Uterus (tissue), 2 donors: Measurements from ENCODE around the gene KCNIP3.

Source experiments
- POLR2A ChIP-seq, 2 donors: fragments of 450-650 bp; IDR thresholded peaks; one replicate each; pipeline ENCODE4 v1.6.1; 2016; ENCODE audit warnings: antibody characterized with exemption in 2 of 2, mild to moderate bottlenecking in 1 of 2, moderate library complexity in 1 of 2
- TF ChIP-seq, protein P1 (sequence below), 4 experiments: fragments of 200-600 bp in 2 of 4; fragments of 450-650 bp in 2 of 4; sonication (generic) in 2 of 4; IDR thresholded peaks; one replicate each; pipeline ENCODE4 v1.5.1; 2016 to 2019; ENCODE audit warnings: antibody characterized with exemption in 4 of 4, mild to moderate bottlenecking in 2 of 4, moderate library complexity in 1 of 4

DNA sequence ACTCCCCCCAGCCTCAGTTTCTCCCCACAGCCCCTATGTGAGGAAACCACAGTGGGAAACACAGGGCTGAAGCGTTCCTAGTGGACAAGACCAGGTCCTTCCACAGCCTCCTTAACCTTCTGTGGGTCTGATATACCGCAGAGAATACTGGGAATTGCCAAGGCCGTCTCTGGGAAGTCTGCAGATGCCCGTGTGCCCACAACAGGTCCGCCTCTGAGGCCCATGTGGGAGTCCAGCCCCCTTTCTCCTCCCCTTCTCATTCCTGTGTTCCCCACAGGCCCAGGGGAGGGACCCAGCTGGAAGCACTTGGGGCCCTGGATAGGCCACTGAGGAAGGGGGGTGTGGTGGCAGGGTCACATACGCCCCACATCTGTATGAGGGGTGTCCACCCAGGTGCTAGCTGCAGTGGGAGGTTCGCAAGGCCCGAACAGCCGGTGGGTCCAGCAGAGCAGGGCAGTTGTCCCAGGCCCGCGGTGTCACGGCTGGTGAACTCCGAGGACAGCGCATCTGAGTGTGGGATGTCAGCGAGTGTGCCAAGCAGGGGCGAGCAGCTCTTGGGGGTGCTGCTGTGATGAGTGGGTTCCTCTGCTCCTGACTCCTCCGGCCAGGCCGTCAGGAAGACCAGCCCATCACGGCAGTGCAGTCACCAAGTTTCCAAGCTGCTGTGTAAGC lies 2.4 kb upstream of the KCNIP3 start:
- TF ChIP-seq, protein P1, sequence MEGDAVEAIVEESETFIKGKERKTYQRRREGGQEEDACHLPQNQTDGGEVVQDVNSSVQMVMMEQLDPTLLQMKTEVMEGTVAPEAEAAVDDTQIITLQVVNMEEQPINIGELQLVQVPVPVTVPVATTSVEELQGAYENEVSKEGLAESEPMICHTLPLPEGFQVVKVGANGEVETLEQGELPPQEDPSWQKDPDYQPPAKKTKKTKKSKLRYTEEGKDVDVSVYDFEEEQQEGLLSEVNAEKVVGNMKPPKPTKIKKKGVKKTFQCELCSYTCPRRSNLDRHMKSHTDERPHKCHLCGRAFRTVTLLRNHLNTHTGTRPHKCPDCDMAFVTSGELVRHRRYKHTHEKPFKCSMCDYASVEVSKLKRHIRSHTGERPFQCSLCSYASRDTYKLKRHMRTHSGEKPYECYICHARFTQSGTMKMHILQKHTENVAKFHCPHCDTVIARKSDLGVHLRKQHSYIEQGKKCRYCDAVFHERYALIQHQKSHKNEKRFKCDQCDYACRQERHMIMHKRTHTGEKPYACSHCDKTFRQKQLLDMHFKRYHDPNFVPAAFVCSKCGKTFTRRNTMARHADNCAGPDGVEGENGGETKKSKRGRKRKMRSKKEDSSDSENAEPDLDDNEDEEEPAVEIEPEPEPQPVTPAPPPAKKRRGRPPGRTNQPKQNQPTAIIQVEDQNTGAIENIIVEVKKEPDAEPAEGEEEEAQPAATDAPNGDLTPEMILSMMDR (IDR thresholded peaks at IDR 0.05), result no peak
- TF ChIP-seq POLR2A (IDR thresholded peaks at IDR 0.05), result no peak
